Fibroblast of the conjunctiva (primary cell): ENCODE measurements around the gene DEGS2.
"Not testable (repeated sequence)": the region's sequence is repeated elsewhere in the genome, so short reads cannot be mapped to it uniquely, and the experiment has no call there.

Experiments
- DNase-seq: peaks from one replicate; pipeline ENCODE4 v3.0.0-alpha.2; 2010; ENCODE audit warnings: low read depth

The DEGS2 gene

GRCh38 chr14:100159094-100159864 lies at the start of gene DEGS2:
TSS of gene DEGS2 (minus strand) at chr14:100159645. CDS start at chr14:100159587, 58 bp downstream.
- DNase-seq = no peak

GRCh38 chr14:100208136-100208535 lies 48.7 kb upstream of the DEGS2 start:
- DNase-seq = not testable (repeated sequence)

GRCh38 chr14:100207588-100207987 lies 48.1 kb upstream of the DEGS2 start:
- not testable (repeated sequence) for DNase-seq

GRCh38 chr14:100204835-100205167 lies 45.4 kb upstream of the DEGS2 start:
- DNase-seq = not testable (repeated sequence)

- DNase-seq = no peak
These were observed 44.8 kb upstream of the DEGS2 start for GRCh38 chr14:100203962-100204834.

GRCh38 chr14:100203146-100203545 lies 43.7 kb upstream of the DEGS2 start:
- DNase-seq = no peak

GRCh38 chr14:100202712-100203111 lies 43.3 kb upstream of the DEGS2 start:
- DNase-seq = no peak

- DNase-seq = no peak
These were observed 42.3 kb upstream of the DEGS2 start for GRCh38 chr14:100201701-100202100.

GRCh38 chr14:100200311-100200710 lies 40.9 kb upstream of the DEGS2 start:
- DNase-seq = no peak

GRCh38 chr14:100199240-100199860 lies 39.9 kb upstream of the DEGS2 start:
- no peak for DNase-seq

- no peak for DNase-seq
These were observed 34.2 kb upstream of the DEGS2 start for GRCh38 chr14:100193417-100194357.

GRCh38 chr14:100192672-100193416 lies 33.4 kb upstream of the DEGS2 start:
- peak; percentile 94 for DNase-seq

- no peak for DNase-seq
These were observed 32.8 kb upstream of the DEGS2 start for GRCh38 chr14:100192250-100192671.

- DNase-seq = no peak
These were observed 32.3 kb upstream of the DEGS2 start for GRCh38 chr14:100191584-100192249.

- DNase-seq = no peak
These were observed 30.7 kb upstream of the DEGS2 start for GRCh38 chr14:100190126-100190525.

- DNase-seq = no peak
These were observed 29.1 kb upstream of the DEGS2 start for GRCh38 chr14:100188392-100189030.

GRCh38 chr14:100187247-100187833 lies 27.9 kb upstream of the DEGS2 start:
- no peak for DNase-seq

- DNase-seq = not testable (repeated sequence)
These were observed 22.6 kb upstream of the DEGS2 start for GRCh38 chr14:100181876-100182551.

- DNase-seq = not testable (repeated sequence)
These were observed 21.2 kb upstream of the DEGS2 start for GRCh38 chr14:100180671-100181070.
